ENCODE results near the gene AMPD2.

The AMPD2 gene

GRCh38 chr1:109618661-109619575, 719 bp upstream of the AMPD2 start:
- DNase-seq, result no peak

DNA sequence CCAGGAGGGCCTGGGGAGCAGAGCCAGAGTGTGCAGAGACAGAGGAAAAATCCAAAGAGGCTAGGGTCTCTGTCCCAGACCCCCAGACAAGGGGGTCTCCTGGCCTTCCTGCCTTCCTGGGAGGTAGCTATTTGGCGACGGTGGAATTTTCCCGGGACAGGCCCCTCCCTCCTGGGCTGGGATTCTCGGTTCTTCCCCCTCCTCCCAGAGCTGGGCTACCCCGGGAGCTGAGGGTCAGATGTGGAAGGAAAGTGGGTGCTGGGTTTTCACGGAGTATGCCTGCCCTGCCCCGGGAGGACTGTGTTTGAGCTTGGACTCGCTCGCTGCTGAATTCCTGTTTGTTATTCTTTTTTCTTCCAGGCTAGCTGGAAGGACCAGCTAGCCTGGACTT, 759 bp downstream of the AMPD2 start:
- DNase-seq, result peak; percentile 72

DNA sequence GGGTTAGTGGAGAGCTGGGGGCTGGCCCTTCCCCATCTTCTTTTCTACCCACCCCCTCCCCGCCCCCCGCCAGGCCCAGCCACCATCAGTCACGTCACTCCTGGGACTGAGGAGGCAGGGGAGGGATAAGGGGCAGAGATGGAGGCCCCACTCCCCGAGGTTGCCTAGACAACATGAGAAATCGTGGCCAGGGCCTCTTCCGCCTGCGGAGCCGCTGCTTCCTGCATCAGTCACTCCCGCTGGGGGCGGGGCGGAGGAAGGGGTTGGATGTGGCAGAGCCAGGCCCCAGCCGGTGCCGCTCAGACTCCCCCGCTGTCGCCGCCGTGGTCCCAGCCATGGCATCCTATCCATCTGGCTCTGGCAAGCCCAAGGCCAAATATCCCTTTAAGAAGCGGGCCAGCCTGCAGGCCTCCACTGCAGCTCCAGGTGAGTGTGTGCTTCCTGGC, 1.2 kb downstream of the AMPD2 start:
- DNase-seq, result peak; percentile 96

DNA sequence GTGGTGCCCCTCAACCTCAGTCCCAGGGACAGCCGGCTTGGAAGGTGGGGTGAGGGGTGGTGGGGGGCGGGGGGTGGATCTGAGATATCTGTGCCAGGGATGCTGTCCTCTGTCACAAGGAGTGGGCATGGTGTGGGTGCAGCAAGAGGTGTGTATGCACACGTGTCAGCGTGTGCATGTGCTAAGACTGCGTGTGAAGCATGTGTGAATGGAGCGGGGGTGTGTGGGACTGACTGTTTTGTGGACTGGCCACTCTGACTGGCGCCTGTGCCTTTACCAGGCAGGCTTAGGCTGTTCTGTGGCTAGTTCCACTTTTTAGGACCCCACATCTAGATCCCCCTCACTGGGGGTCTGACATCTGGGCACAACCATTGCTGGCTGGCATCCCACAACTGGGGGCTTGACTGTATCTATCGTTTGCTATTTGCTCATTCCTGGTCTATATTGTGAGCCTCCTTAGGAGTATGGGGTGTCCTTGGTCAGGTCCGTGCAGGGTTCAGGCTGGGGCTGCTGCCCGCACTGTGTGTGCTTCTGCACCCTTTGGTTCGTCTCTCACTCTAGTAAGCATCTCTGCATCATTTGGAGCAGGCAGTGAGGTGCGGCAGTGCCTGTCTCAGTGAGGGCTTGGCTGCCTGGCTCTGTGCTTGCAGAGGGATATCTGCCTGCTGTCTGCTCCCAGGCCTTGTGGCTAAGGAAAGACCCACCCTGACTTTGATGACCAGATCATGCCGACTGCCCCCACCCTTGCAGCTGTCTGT, 1.9 kb downstream of the AMPD2 start:
- no peak for DNase-seq

- no peak for DNase-seq
These were observed 2.7 kb downstream of the AMPD2 start for GRCh38 chr1:109622137-109622892.

GRCh38 chr1:109622895-109623294, 3.3 kb downstream of the AMPD2 start:
- DNase-seq, result no peak

DNA sequence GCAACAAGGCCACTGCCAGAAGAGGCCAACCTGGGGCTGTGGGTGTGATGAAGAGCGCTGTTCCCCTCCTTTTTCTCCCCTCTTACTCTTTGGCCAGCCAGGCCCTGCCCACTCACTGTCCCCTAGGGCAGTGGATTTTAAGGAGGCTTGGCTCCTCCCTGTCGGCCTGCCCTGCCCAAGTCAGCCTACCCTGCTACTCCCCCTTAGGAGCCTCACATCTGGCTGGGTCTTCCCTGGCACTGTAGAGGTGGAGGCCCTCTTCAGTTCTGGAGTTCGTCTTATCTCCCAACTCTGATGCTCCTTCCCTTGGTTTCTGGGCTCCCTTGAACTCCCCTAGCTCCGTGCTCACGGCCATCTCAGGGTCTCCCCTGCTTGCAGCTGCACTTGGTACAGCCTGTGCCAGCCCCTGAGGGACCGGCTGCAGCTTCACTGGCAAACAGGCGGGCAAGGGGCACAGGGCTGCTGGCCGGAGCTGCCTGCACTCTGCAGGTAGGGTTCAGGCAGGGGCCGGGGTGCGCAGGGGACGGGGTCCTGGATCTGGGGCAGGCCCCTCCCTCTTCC, 4.0 kb downstream of the AMPD2 start:
- no peak for DNase-seq

DNA sequence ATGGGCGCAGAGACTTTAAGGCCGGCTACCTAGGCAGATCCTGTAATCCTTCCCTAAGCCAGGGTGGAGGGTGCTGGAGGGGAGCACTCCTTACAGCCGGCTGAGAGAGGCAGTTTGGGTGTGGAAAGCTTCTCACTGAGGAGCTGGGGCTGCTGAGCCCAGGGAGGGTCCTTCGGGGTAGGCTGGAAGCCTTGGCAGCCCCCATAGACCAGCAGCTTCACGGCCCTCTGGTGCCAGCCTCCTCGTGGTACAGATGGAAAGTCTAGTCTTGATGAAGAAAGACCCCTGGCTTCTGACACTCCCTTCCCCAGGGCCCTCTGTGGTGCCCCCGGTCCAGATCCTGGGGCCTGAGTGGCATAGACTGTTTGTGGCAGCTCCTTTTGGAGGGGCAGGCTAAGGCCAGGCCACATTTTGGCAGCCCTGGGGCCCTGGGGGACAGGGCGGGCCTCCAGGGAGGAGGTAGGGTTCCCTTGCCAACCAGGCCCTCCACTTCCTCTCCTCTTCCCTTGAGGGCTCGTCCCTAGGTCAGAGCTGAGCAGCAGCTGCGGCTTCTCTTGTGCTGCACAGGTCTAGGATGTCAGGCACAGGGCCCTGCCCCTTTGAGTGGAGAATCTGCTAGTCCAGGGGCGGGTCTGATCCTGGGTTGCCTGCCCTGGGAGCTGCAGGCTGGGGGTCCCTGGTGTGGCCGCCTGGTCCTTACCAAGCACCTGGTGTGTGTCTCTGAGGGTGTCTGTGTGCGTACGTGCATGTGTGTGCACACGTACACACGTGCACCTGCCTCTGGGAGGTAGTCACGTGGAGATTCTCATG, 4.8 kb downstream of the AMPD2 start:
- DNase-seq, result no peak

- no peak for DNase-seq
These were observed 5.5 kb downstream of the AMPD2 start for GRCh38 chr1:109625176-109625575.

- DNase-seq, result no peak
These were observed 6.2 kb downstream of the AMPD2 start for GRCh38 chr1:109625601-109626560.

- DNase-seq, result no peak
These were observed 7.2 kb downstream of the AMPD2 start for GRCh38 chr1:109626682-109627408.

GRCh38 chr1:109627692-109628399, 8.2 kb downstream of the AMPD2 start:
- no peak for DNase-seq

DNA sequence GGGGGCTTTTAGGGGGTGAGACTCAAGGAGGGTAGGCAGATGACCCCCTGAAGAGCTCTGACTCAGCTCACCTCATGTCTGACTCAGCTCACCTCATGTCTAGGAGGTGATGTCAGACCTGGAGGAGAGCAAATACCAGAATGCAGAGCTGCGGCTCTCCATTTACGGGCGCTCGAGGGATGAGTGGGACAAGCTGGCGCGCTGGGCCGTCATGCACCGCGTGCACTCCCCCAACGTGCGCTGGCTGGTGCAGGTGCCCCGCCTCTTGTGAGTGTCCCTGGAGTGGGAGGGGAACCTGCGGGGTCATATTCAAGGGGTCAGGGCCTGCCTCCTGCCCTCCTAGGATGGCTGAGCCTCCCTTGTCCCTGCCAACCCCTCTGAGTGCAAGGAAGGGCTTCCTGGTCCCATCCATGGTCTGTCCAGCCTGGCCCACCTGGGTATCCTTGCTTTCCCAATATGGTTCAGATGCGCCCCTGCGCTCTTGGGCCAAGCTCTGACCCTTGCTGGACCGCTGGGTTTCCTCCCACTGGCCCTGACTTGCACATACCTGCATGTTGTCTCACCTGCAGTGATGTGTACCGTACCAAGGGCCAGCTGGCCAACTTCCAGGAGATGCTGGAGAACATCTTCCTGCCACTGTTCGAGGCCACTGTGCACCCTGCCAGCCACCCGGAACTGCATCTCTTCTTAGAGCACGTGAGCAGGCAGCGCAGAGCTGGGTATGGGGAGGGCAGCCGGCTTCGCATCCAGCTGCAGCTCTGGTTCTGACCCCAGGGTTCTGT, 9.1 kb downstream of the AMPD2 start:
- peak; percentile 47 for DNase-seq

DNA sequence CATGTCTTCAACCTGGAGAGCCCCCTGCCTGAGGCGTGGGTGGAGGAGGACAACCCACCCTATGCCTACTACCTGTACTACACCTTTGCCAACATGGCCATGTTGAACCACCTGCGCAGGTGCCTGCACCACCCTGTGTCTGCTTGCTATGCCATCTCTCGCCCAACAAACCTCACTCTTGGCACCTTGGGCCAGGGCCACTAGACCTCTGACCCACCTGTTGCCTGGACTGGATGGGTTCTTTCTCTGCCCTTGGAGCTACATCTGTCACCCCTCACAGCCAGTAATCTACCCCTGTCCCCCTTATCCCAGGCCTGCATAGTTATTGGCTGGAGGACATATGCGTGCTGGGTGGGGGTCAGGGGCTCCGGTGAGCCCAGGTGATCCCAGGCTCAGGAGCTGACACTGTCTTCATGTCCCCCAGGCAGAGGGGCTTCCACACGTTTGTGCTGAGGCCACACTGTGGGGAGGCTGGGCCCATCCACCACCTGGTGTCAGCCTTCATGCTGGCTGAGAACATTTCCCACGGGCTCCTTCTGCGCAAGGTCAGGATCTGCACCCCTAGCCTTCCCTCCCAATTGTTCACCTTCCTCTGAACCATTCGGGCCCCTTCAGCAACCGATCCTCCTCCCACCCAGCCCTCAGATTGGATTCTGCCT, 9.9 kb downstream of the AMPD2 start:
- no peak for DNase-seq

GRCh38 chr1:109630081-109630897, 10.7 kb downstream of the AMPD2 start:
- no peak for DNase-seq

DNA sequence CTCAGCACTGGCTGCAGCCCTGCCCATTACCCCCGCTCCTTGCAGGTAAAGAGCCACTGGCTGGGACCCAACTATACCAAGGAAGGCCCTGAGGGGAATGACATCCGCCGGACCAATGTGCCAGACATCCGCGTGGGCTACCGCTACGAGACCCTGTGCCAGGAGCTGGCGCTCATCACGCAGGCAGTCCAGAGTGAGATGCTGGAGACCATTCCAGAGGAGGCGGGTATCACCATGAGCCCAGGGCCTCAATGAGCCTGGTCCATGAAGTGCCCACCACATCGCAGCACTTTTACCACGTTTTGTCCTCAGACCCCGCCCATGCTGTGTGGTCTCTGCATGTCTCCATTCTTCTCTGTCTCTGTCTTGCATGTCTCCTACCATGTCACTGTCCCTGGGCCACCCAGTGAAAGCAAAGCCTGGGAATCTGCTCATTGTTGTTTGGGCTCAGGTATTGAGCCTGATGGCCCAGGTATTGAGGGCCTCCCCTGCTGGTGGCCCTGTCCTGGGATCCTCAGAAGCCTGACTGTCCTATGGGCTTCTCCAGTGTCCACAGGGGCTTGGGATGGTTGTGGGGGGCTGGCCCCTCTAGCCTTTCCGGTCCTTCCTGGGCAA, 11.4 kb downstream of the AMPD2 start:
- DNase-seq, result no peak

All from EL (cell line).